CD8-positive, alpha-beta memory T cell (primary cell): Measurements from ENCODE around the gene EXD3. TPM values are rescaled to one million over a fixed set of nuclear protein-coding genes. Genes with fewer than 3 reads are reported as not detected.

Experiments used
- CTCF ChIA-PET: fragments of 350-600 bp; sonication (Branson Sonifier 250); formaldehyde crosslinking; loops from one replicate; lab custom pipeline; 2021; ENCODE audit warnings: antibody characterized with exemption; lab: Charles Lee
- POLR2A ChIA-PET: fragments of 350-600 bp; sonication (Branson Sonifier 250); formaldehyde crosslinking; loops from one replicate; lab custom pipeline; 2021; ENCODE audit warnings: antibody characterized with exemption; lab: Charles Lee
- DNase-seq, 5 donors: peaks; one replicate each; pipeline versions ENCODE4 v3.0.0 to v3.0.0-alpha.2; 2020 to 2022; ENCODE audit warnings: mixed read lengths in 1 of 5
- H3K27ac ChIP-seq: one replicate; pipeline ENCODE4 v1.7.0; 2013; ENCODE audit warnings: low read depth, mild to moderate bottlenecking, low read length, moderate library complexity
- H3K27me3 ChIP-seq: 2 replicates; pipeline ENCODE4 v1.7.0; 2013; ENCODE audit warnings: low read length, mild to moderate bottlenecking; ENCODE audit not compliant: insufficient read depth, poor library complexity, severe bottlenecking
- H3K36me3 ChIP-seq: 2 replicates; pipeline ENCODE4 v1.7.0; 2013; ENCODE audit warnings: mild to moderate bottlenecking, low read length, moderate library complexity; ENCODE audit not compliant: insufficient read depth
- H3K4me1 ChIP-seq: 2 replicates; pipeline ENCODE4 v1.7.0; 2013; ENCODE audit warnings: mild to moderate bottlenecking, low read length, moderate library complexity; ENCODE audit not compliant: insufficient read depth
- H3K4me3 ChIP-seq: 2 replicates; pipeline ENCODE4 v1.7.0; 2013; ENCODE audit warnings: mild to moderate bottlenecking, low read length
- H3K9me3 ChIP-seq: 2 replicates; pipeline ENCODE4 v1.7.0; 2013; ENCODE audit warnings: mild to moderate bottlenecking, low read length
- H3K27ac Mint-ChIP-seq, 8 donors: one replicate each; pipeline ENCODE4 v1.8.0; 2020 to 2021; ENCODE audit warnings: mixed read lengths in 8 of 8, mild to moderate bottlenecking in 6 of 8, inconsistent platforms in 3 of 8, moderate library complexity in 3 of 8
- H3K27me3 Mint-ChIP-seq, 2 donors: one replicate each; pipeline ENCODE4 v1.8.0; 2020 to 2021; ENCODE audit warnings: mixed read lengths in 2 of 2, mild to moderate bottlenecking in 1 of 2, moderate library complexity in 1 of 2
- H3K36me3 Mint-ChIP-seq, 3 donors: one replicate each; pipeline ENCODE4 v1.8.0; 2020 to 2021; ENCODE audit warnings: mixed read lengths in 3 of 3, inconsistent platforms in 1 of 3, mild to moderate bottlenecking in 1 of 3
- H3K4me1 Mint-ChIP-seq, 3 donors: one replicate each; pipeline ENCODE4 v1.8.0; 2020 to 2021; ENCODE audit warnings: mixed read lengths in 3 of 3, inconsistent platforms in 1 of 3, mild to moderate bottlenecking in 1 of 3
- H3K4me3 Mint-ChIP-seq, 7 donors: one replicate each; pipeline ENCODE4 v1.8.0; 2020 to 2021; ENCODE audit warnings: mixed read lengths in 7 of 7, mild to moderate bottlenecking in 6 of 7, moderate library complexity in 4 of 7, inconsistent platforms in 2 of 7
- H3K9me3 Mint-ChIP-seq, 5 donors: one replicate each; pipeline ENCODE4 v1.8.0; 2020 to 2022; ENCODE audit warnings: mixed read lengths in 5 of 5, mild to moderate bottlenecking in 3 of 5, moderate library complexity in 2 of 5, inconsistent platforms in 1 of 5
- polyA plus RNA-seq: library from polyadenylated mRNA; unstranded; fragments of 300-500 nt; fragmentation: Illumina TruSeq; gene quantifications from one replicate; pipeline ENCODE4 v1.2.3, GENCODE V29; 2021
- total RNA-seq, 2 experiments: library from RNA; stranded (reverse); gene quantifications; one replicate each; pipeline ENCODE4 v1.2.3, GENCODE V29; 2021

The EXD3 gene
- total and polyA plus RNA-seq, 3 experiments from 2014 or later, result 4.8 to 6.7 (median 6.6) TPM

GRCh38 chr9:137447722-137448601, 25.0 kb upstream of the EXD3 start:
- H3K4me3 Mint-ChIP-seq, result no peak overlapping the region
- no peaks in the 10 kb centered on the region for H3K36me3 ChIP-seq
- no peaks in the 10 kb centered on the region for H3K36me3 Mint-ChIP-seq
- H3K9me3 Mint-ChIP-seq, result peaks cover 0 to 6% (median under 1%) of the 10 kb centered on the region in 5 donors
- H3K27ac ChIP-seq, result no peak overlapping the region
- peaks cover 43% of the 10 kb centered on the region for H3K4me1 ChIP-seq
- ChIA-PET CTCF (interaction anchor here (2.1 kb wide), 1 partner anchor 24 kb away, joined by 9 read pairs; the partner anchor contains the start of genes EXD3 and NOXA1), POLR2A (no interaction called here)
- peaks cover 7 to 16% of the 10 kb centered on the region in 2 donors for H3K27me3 Mint-ChIP-seq
- no peaks in the 10 kb centered on the region for H3K9me3 ChIP-seq
- peak in 1 of 5 donors; percentile 42 for DNase-seq
- H3K4me3 ChIP-seq, result no peak overlapping the region
- H3K27ac Mint-ChIP-seq, result peak overlapping the region in 1 of 8 donors; percentile 73
- H3K27me3 ChIP-seq, result no peaks in the 10 kb centered on the region
- peaks cover 26 to 41% (median 36%) of the 10 kb centered on the region in 3 donors for H3K4me1 Mint-ChIP-seq

DNA sequence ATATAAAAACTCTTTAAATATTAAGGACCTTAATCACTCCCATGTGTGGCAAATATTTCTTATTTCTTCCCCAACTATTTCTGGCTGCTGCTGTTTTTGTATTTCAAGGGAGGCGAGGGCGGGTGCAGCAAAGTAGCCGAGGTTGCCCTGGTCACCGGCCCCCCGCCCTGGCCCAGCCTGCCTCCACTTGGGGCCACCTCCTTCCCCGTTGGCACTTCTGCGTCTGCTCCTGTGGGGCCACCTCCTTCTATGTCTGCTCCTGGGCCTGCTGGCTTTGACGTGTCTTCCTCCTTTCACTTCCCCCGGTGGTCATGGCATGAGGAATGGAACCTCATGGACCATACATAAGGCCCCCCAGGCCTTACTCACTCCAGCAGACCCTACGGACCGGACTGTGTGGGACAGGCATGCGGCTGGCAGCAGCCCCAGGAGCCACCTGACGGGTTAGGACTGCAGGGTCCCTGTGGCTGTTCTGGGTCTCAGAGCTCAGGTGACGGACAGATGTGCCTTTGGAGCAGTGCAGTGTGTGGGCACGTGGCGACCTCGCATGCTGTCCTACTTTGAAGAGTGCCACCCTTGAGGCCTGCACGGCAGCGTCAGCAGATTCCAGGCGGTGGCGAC, 24.0 kb upstream of the EXD3 start:
- H3K4me1 Mint-ChIP-seq, result peaks cover 21 to 38% (median 29%) of the 10 kb centered on the region in 3 donors
- ChIA-PET POLR2A (no interaction called here), CTCF (interaction anchor here (0.7 to 2.1 kb wide), 3 partner anchors 10 to 24 kb away, joined by 4 to 9 read pairs (median 4); partner anchors contain the start of genes EXD3 and NOXA1)
- peak overlapping the region in 3 of 7 donors; percentile 35 to 65 (median 46) for H3K4me3 Mint-ChIP-seq
- peaks cover 0 to 6% (median 3%) of the 10 kb centered on the region in 5 donors for H3K9me3 Mint-ChIP-seq
- Histone ChIP-seq H3K9me3 (no peaks in the 10 kb centered on the region), H3K27ac (no peak overlapping the region), H3K36me3 (no peaks in the 10 kb centered on the region), H3K4me1 (peaks cover 33% of the 10 kb centered on the region), H3K4me3 (no peak overlapping the region), H3K27me3 (no peaks in the 10 kb centered on the region)
- H3K27me3 Mint-ChIP-seq, result peaks cover 15 to 23% of the 10 kb centered on the region in 2 donors
- peak in 1 of 5 donors; percentile 43 for DNase-seq
- peaks cover 0 to under 1% (median 0%) of the 10 kb centered on the region in 3 donors for H3K36me3 Mint-ChIP-seq
- peak overlapping the region in 2 of 8 donors; percentile 29 to 36 for H3K27ac Mint-ChIP-seq

- peaks cover 0 to 1% (median 0%) of the 10 kb centered on the region in 3 donors for H3K36me3 Mint-ChIP-seq
- H3K4me3 Mint-ChIP-seq, result no peak overlapping the region
- DNase-seq, result peak in 1 of 5 donors; percentile 45
- peak overlapping the region in 1 of 8 donors; percentile 36 for H3K27ac Mint-ChIP-seq
- Histone ChIP-seq H3K27me3 (no peaks in the 10 kb centered on the region), H3K27ac (no peak overlapping the region), H3K9me3 (no peaks in the 10 kb centered on the region), H3K4me1 (peaks cover 28% of the 10 kb centered on the region), H3K36me3 (no peaks in the 10 kb centered on the region), H3K4me3 (no peak overlapping the region)
- POLR2A ChIA-PET, result no interaction called here
- H3K9me3 Mint-ChIP-seq, result peaks cover 0 to 8% (median 3%) of the 10 kb centered on the region in 5 donors
- H3K4me1 Mint-ChIP-seq, result peaks cover 19 to 34% (median 29%) of the 10 kb centered on the region in 3 donors
- peaks cover 16 to 26% of the 10 kb centered on the region in 2 donors for H3K27me3 Mint-ChIP-seq
- CTCF ChIA-PET, result interaction anchor here (0.7 to 1.5 kb wide), 3 partner anchors 11 to 23 kb away, joined by 4 to 6 read pairs (median 4); partner anchors contain the start of genes EXD3, NOXA1 and NSMF
Measured at GRCh38 chr9:137445930-137446431, 23.0 kb upstream of the EXD3 start.

DNA sequence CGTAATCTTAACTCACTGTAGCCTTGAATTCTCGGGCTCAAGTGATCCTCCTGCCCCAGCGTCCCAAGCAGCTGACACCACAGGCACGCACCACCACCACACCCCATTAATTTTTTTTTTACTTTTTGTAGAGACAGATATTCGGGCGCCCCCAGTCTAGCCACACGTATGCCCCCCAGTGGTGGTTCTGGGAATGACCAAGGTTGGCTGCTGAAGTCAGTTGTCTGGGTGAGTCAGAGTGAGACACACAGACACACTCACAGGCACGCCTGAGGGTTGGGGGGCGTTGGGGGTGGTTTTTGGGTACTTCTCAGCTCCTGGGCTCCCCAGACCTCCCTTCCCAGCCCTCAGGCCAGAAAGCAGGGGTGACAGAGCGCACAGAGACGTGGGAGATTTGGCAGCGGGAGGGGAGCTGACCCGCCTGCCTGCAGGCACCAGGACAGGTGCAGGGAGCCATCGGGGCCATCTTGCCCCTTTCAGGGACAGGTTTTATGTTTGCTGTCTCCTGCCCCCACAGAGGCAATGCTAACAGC, 22.4 kb upstream of the EXD3 start:
- DNase-seq, result peak; percentile 71 to 88 (median 76)
- Histone ChIP-seq H3K27me3 (no peaks in the 10 kb centered on the region), H3K4me1 (peaks cover 22% of the 10 kb centered on the region), H3K36me3 (no peaks in the 10 kb centered on the region), H3K9me3 (no peaks in the 10 kb centered on the region), H3K4me3 (no peak overlapping the region), H3K27ac (no peak overlapping the region)
- H3K27me3 Mint-ChIP-seq, result peaks cover 16 to 26% of the 10 kb centered on the region in 2 donors
- peak overlapping the region in 4 of 8 donors; percentile 18 to 81 (median 52) for H3K27ac Mint-ChIP-seq
- peaks cover 0 to 8% (median 3%) of the 10 kb centered on the region in 5 donors for H3K9me3 Mint-ChIP-seq
- ChIA-PET CTCF (interaction anchor here (1.3 to 1.5 kb wide), 3 partner anchors 12 to 18 kb away, joined by 4 to 6 read pairs (median 4); partner anchors contain the start of gene NSMF), POLR2A (no interaction called here)
- H3K4me1 Mint-ChIP-seq, result peaks cover 17 to 27% (median 25%) of the 10 kb centered on the region in 3 donors
- H3K4me3 Mint-ChIP-seq, result peak overlapping the region in 2 of 7 donors; percentile 10 to 41
- peaks cover 0 to 1% (median 0%) of the 10 kb centered on the region in 3 donors for H3K36me3 Mint-ChIP-seq

DNA sequence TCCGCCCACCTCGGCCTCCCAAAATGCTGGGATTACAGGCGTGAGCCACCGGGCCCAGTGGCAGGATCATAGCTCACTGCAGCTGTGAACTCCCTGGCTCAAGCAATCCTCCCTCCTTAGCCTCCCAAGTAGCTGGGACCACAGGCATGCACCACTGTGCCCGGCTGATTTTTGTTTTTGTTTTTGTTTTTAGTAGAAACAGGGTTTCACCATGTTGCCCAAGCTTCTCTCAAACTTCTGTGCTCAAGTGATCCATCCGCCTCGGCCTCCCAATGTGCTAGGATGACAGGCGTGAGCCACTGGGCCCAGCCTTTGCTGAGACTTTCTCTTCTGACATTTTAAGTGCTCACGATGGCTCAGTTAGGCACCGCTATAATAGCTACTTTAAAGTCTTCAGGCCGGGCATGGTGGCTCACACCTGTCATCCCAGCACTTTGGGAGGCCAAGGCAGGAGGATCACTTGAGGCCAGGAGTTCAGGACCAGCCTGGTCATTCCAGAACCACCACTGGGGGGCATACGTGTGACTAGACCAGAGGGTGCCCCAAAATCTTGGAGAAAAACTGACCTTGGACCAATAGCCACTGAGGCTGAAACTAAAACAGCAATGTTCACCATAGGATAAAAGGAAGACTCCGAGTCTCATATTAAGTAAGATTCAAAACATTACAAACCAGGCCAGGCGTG, 21.3 kb upstream of the EXD3 start:
- DNase-seq, result peak in 1 of 5 donors; percentile 36
- POLR2A ChIA-PET, result no interaction called here

DNA sequence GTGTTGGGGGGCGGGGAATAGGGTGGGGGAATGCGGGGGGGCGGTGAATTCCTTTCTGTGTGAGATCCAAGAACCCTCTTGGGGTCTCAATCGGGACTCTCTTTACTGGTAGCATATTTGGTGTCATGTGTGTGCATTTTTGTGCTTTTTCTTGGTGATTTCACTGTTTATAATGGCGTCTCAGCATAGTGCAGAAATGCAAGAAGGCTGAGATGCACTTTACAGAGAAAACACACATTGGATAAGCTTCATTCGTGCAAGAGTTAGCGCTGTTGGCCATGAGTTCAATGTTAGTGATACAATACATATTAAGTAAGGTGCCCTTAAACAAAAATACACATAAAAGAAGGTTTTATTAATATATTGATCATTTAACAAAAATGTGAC, 19.0 kb upstream of the EXD3 start:
- H3K4me1 ChIP-seq, result peaks cover 13% of the 10 kb centered on the region
- H3K9me3 Mint-ChIP-seq, result peaks cover 0 to 5% (median 3%) of the 10 kb centered on the region in 5 donors
- H3K27me3 ChIP-seq, result no peaks in the 10 kb centered on the region
- no peaks in the 10 kb centered on the region for H3K36me3 ChIP-seq
- peaks cover 0 to 1% (median 0%) of the 10 kb centered on the region in 3 donors for H3K36me3 Mint-ChIP-seq
- ChIA-PET POLR2A (interaction anchor here (1.1 kb wide), 1 partner anchor 17 kb away, joined by 4 read pairs; the partner anchor contains the start of gene NSMF), CTCF (interaction anchor here (1.4 kb wide), 1 partner anchor 19 kb away, joined by 3 read pairs; the partner anchor contains the start of gene EXD3)
- DNase-seq, result no peak
- H3K4me3 Mint-ChIP-seq, result peak overlapping the region in 5 of 7 donors; percentile 54 to 81 (median 64)
- peaks cover 18 to 30% of the 10 kb centered on the region in 2 donors for H3K27me3 Mint-ChIP-seq
- no peak overlapping the region for H3K27ac ChIP-seq
- H3K27ac Mint-ChIP-seq, result peak overlapping the region in 2 of 8 donors; percentile 30 to 39
- H3K4me1 Mint-ChIP-seq, result peaks cover 9 to 18% (median 16%) of the 10 kb centered on the region in 3 donors
- H3K4me3 ChIP-seq, result no peak overlapping the region
- no peaks in the 10 kb centered on the region for H3K9me3 ChIP-seq

More for the DNA sequence above, 21.3 kb upstream of the EXD3 start:
- Histone ChIP-seq H3K36me3 (no peaks in the 10 kb centered on the region), H3K4me3 (no peak overlapping the region), H3K27ac (no peak overlapping the region), H3K4me1 (peaks cover 13% of the 10 kb centered on the region), H3K27me3 (no peaks in the 10 kb centered on the region), H3K9me3 (no peaks in the 10 kb centered on the region)
- Mint-ChIP-seq H3K9me3 (peaks cover 0 to 5% (median 3%) of the 10 kb centered on the region in 5 donors), H3K36me3 (peaks cover 0 to 1% (median 0%) of the 10 kb centered on the region in 3 donors), H3K27me3 (peaks cover 17 to 29% of the 10 kb centered on the region in 2 donors), H3K27ac (no peak overlapping the region), H3K4me3 (no peak overlapping the region), H3K4me1 (peaks cover 14 to 23% (median 22%) of the 10 kb centered on the region in 3 donors)
- CTCF ChIA-PET, result interaction anchor here (1.1 to 1.5 kb wide), 5 partner anchors 9 to 142 kb away, joined by 3 to 7 read pairs (median 4); partner anchors contain the start of genes EXD3, NOXA1 and NRARP
